ENCODE measurements around the gene CABP4. TPM values are rescaled to one million over a fixed set of nuclear protein-coding genes. Genes with fewer than 3 reads are reported as not detected.

Gene CABP4
- total RNA-seq, 1 experiment from 2014 or later: not detected

GRCh38 chr11:67410984-67411784 lies 44.0 kb upstream of the CABP4 start:
- no peak overlapping the region for H3K4me2 ChIP-seq (ENCODE audit: low read length)
- no peak overlapping the region for H2AFZ ChIP-seq (ENCODE audit: low read depth, low read length, poor library complexity, severe bottlenecking)
- DNase-seq (ENCODE audit: low read depth, low spot score) (no peak), ATAC-seq (no peak)
- CTCF ChIA-PET: no interaction called here
- POLR2A ChIA-PET: no interaction called here
- peaks cover 9 to 21% of the 10 kb centered on the region in 2 experiments; a peak in 3 of 4 replicates for H3K4me1 ChIP-seq (ENCODE audit: control insufficient read depth in 1 of 2, insufficient read depth in 2 of 2, low read length in 2 of 2)
- H3K9me3 ChIP-seq (ENCODE audit: control insufficient read depth in 1 of 2, insufficient read depth in 1 of 2, low read depth in 1 of 2, low read length in 2 of 2): no peaks in the 10 kb centered on the region
- no peaks in the 10 kb centered on the region for H3K79me2 ChIP-seq (ENCODE audit: insufficient read depth, low read length)
- no peaks in the 10 kb centered on the region for H3K36me3 ChIP-seq (ENCODE audit: control insufficient read depth in 1 of 2, insufficient read depth in 2 of 2, low read length in 2 of 2)
- BruUV-seq (replicated peaks): no TSS peak
- RAD21 ChIA-PET (ENCODE audit: low non-redundant PET in 1 of 2, low total read pairs in 2 of 2, uncharacterized antibody in 2 of 2, unreplicated experiment in 2 of 2): no interaction called here
- H3K9ac ChIP-seq (ENCODE audit: low read length): no peak overlapping the region
- H4K20me1 ChIP-seq (ENCODE audit: insufficient read depth): no peaks in the 10 kb centered on the region
- no peak for TF ChIP-seq ELF1 (IDR thresholded peaks at IDR 0.05; ENCODE audit: borderline replicate concordance, low read depth)
- no peak for TF ChIP-seq EZH2phosphoT487 (IDR thresholded peaks at IDR 0.05; ENCODE audit: borderline replicate concordance)
- no peak for TF ChIP-seq POLR2AphosphoS5 (IDR thresholded peaks at IDR 0.05; ENCODE audit: low read depth, low read length)
- TF ChIP-seq ZFX (IDR thresholded peaks at IDR 0.05): no peak
- no peak for TF ChIP-seq SRF (IDR thresholded peaks at IDR 0.05; ENCODE audit: low read depth)
- TF ChIP-seq EZH2 (IDR thresholded peaks at IDR 0.05): no peak
- H3K4me3 ChIP-seq (replicated peaks in 1 of 2; ENCODE audit: low read depth in 1 of 2, low read length in 2 of 2): no peak overlapping the region
- intact Hi-C loops (cut with micrococcal nuclease): no loop called here
- H3K27me3 ChIP-seq (ENCODE audit: insufficient read depth, low read length): no peaks in the 10 kb centered on the region
- H3K9me2 ChIP-seq (ENCODE audit: insufficient read depth): no peaks in the 10 kb centered on the region
- H3K27ac ChIP-seq (ENCODE audit: low read depth, low read length): no peak overlapping the region

- no peak overlapping the region for H3K27ac ChIP-seq (ENCODE audit: low read depth, low read length)
- H3K9me2 ChIP-seq (ENCODE audit: insufficient read depth): no peaks in the 10 kb centered on the region
- ATAC-seq: no peak
- ChIA-PET CTCF (no interaction called here), RAD21 (ENCODE audit: low non-redundant PET in 1 of 2, low total read pairs in 2 of 2, uncharacterized antibody in 2 of 2, unreplicated experiment in 2 of 2) (no interaction called here), POLR2A (no interaction called here)
- intact Hi-C loops (cut with micrococcal nuclease): no loop called here
- no peak for DNase-seq (ENCODE audit: low read depth, low spot score)
- H3K9me3 ChIP-seq (ENCODE audit: control insufficient read depth in 1 of 2, insufficient read depth in 1 of 2, low read depth in 1 of 2, low read length in 2 of 2): no peaks in the 10 kb centered on the region
- peaks cover 12 to 27% of the 10 kb centered on the region in 2 experiments; a peak in 3 of 4 replicates for H3K4me1 ChIP-seq (ENCODE audit: control insufficient read depth in 1 of 2, insufficient read depth in 2 of 2, low read length in 2 of 2)
- no TSS peak for BruUV-seq (replicated peaks)
- H3K9ac ChIP-seq (ENCODE audit: low read length): no peak overlapping the region
- H2AFZ ChIP-seq (ENCODE audit: low read depth, low read length, poor library complexity, severe bottlenecking): no peak overlapping the region
- H3K79me2 ChIP-seq (ENCODE audit: insufficient read depth, low read length): no peaks in the 10 kb centered on the region
- H3K4me2 ChIP-seq (ENCODE audit: low read length): no peak overlapping the region
- no peak overlapping the region for H3K4me3 ChIP-seq (replicated peaks in 1 of 2; ENCODE audit: low read depth in 1 of 2, low read length in 2 of 2)
- no peaks in the 10 kb centered on the region for H3K36me3 ChIP-seq (ENCODE audit: control insufficient read depth in 1 of 2, insufficient read depth in 2 of 2, low read length in 2 of 2)
- H3K27me3 ChIP-seq (ENCODE audit: insufficient read depth, low read length): no peaks in the 10 kb centered on the region
- H4K20me1 ChIP-seq (ENCODE audit: insufficient read depth): no peaks in the 10 kb centered on the region
- TF ChIP-seq REST (IDR thresholded peaks at IDR 0.05; ENCODE audit: low read depth) (no peak), ELF1 (IDR thresholded peaks at IDR 0.05; ENCODE audit: borderline replicate concordance, low read depth) (no peak), CBX3 (IDR thresholded peaks at IDR 0.05; ENCODE audit: low read depth) (no peak), ZBTB33 (IDR thresholded peaks at IDR 0.05; ENCODE audit: extremely low read depth, insufficient replicate concordance, low read length) (no peak), EZH2phosphoT487 (IDR thresholded peaks at IDR 0.05; ENCODE audit: borderline replicate concordance) (no peak), MAX (IDR thresholded peaks at IDR 0.05) (no peak), TCF7L2 (IDR thresholded peaks at IDR 0.05; ENCODE audit: borderline replicate concordance, extremely low read depth, insufficient read depth, insufficient read length) (no peak), CEBPB (IDR thresholded peaks at IDR 0.05; ENCODE audit: low read depth) (no peak), POLR2A (IDR thresholded peaks at IDR 0.05; ENCODE audit: borderline replicate concordance, extremely low read depth, insufficient read depth, insufficient read length) (no peak)
Observed at GRCh38 chr11:67411785-67412152, 43.4 kb upstream of the CABP4 start.

All from HCT116 (cell line).